Raji (cell line): Measurements from ENCODE around the gene TJP3.

Experiments used
- POLR2A ChIP-seq: IDR thresholded peaks from 2 replicates; pipeline ENCODE4 v1.6.1; 2011; ENCODE audit warnings: low read depth, low read length, control low read depth; ENCODE audit not compliant: insufficient read depth

Gene TJP3

DNA sequence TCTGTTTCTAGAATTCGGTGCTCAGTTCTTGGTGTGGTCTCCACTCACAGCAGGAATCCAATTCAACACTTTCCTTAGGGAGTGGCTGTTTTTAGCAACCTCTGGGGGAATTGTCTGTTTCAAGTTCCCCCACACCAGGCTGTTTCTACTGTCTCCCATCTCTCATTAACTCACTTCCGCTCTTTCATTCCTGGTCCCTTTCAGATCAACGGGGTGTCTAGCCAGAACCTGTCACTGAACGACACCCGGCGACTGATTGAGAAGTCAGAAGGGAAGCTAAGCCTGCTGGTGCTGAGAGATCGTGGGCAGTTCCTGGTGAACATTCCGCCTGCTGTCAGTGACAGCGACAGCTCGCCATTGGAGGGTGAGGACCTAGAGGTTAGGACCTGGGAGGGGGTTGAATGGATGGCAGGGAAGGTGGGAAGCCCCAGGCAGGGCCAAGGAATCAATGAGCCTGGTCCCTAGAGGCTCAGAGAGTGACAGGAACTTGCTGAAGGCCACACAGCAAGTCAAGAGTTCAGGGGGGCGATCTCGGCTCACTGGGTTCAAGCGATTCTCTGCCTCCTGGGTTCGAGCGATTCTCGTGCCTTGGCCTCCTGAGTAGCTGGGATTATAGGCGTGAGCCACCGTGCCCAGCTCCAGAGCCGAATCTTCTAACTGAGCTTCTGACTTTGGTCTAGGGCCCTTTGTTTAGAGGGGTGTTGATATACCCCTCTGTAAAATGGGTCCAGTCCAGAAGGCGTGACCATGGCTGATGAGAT is 25.5 kb downstream of the TJP3 start:
- no peak for TF ChIP-seq POLR2A

DNA sequence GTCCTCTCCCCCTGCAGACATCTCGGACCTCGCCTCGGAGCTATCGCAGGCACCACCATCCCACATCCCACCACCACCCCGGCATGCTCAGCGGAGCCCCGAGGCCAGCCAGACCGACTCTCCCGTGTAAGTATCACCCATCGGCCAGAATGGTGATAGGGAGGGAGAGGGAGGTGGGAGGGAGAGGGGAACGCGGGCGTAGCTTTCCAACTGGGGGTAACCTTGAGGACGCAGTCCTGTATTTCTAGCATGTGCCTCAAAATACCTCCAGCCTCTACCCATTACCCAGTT is 26.1 kb downstream of the TJP3 start:
- no peak for TF ChIP-seq POLR2A

DNA sequence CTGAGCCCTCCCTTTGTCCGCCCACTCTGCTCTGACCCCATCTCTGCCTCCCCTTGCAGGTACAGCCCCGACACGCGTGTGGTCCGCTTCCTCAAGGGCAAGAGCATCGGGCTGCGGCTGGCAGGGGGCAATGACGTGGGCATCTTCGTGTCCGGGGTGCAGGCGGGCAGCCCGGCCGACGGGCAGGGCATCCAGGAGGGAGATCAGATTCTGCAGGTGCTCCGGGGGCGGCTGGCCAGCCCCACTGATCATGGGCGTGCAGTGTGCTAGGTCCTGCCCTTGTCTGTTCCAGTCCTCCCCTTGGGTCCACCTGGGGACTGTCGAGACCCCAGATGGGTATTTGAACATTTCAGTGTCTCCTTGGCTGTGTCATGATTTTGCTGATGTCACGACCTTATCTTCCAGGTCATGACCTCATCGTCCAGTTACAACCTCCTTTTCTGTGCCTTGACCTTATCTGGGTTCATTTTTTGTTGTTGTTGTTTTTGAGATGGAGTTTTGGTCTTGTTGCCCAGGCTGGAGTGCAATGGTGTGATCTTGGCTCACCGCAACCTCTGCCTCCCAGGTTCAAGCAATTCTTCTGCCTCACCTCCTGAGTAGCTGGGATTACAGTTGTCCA is 28.0 kb downstream of the TJP3 start:
- TF ChIP-seq POLR2A, result no peak

DNA sequence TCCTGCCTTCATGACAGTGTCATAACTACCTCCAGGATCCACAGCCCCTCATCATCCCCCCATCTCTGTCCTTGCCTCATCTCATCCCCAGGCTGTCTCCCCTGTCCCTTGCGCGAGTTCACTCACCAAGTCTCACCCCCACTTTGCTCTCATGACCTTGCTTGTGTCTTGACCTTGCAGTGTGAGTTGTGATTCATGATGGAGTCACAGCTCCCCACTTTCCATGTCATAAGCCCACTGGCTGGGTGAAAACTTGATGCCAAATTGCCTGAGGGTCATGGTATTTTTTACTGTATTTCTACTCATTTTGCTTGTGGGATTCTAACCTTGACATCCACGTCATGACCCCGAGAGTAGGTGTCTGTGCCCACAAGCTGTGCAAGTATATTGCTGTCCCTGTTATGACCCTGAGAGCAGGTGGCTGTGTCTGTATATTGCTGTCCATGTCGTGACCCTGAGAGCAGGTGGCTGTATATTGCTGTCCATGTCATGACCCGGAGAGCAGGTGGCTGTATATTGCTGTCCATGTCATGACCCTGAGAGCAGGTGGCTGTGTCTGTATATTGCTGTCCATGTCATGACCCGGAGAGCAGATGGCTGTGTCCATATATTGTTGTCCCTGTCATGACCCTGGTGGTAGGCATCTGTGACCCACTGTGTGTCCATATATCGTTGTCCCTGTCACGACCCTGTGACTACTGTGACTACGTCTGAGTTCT is 29.5 kb downstream of the TJP3 start:
- TF ChIP-seq POLR2A, result no peak

DNA sequence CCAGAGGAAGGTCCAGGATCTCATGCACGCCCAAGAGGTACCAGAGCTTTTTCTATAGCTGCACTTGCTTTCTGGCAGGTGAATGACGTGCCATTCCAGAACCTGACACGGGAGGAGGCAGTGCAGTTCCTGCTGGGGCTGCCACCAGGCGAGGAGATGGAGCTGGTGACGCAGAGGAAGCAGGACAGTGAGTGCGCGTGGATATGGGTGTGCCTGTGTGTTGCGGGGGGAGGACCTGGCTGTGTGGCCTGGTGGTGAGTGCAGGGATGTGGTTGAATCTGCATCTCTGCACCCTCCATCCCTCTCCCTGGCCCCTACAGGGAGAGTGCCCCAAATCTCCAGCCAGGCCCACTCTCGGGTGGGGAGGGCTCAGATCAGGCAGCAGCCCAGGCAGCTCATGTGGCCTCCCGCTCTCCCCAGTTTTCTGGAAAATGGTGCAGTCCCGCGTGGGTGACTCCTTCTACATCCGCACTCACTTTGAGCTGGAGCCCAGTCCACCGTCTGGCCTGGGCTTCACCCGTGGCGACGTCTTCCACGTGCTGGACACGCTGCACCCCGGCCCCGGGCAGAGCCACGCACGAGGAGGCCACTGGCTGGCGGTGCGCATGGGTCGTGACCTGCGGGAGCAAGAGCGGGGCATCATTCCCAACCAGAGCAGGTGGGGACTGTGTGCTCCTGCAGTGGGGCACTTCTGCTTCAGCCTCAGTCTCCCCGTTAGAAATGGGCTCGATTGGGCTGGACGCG is 30.5 kb downstream of the TJP3 start:
- no peak for TF ChIP-seq POLR2A

DNA sequence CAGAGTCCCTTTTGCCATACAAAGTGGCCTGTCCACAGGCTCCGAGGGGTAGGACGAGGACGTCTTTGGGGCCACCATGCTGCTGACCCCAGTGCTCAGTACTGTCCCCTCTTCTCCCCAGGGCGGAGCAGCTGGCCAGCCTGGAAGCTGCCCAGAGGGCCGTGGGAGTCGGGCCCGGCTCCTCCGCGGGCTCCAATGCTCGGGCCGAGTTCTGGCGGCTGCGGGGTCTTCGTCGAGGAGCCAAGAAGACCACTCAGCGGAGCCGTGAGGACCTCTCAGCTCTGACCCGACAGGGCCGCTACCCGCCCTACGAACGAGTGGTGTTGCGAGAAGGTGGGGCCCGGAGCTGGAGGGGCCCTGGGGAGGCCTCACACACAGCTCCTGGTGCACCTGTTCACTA is 32.2 kb downstream of the TJP3 start:
- TF ChIP-seq POLR2A, result no peak

DNA sequence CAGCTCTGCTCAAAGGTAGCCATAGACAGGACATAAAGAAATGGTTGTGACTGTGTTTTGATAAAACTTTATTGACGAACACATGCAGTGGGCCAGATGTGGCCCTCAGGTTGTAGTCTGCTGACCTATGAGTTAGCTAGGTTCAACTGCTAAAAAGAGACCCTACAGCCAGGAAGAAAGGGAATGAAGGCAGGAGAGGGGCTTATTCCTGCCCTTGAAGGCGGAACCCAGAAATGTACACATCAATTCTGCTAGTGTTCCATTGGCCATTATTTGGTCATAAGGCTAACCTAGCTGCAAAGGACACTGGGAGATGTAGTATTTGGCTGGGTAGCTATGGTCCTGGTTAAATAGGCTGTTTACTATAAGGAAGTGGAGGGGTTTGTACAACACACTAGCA is 35.3 kb downstream of the TJP3 start:
- TF ChIP-seq POLR2A, result no peak

DNA sequence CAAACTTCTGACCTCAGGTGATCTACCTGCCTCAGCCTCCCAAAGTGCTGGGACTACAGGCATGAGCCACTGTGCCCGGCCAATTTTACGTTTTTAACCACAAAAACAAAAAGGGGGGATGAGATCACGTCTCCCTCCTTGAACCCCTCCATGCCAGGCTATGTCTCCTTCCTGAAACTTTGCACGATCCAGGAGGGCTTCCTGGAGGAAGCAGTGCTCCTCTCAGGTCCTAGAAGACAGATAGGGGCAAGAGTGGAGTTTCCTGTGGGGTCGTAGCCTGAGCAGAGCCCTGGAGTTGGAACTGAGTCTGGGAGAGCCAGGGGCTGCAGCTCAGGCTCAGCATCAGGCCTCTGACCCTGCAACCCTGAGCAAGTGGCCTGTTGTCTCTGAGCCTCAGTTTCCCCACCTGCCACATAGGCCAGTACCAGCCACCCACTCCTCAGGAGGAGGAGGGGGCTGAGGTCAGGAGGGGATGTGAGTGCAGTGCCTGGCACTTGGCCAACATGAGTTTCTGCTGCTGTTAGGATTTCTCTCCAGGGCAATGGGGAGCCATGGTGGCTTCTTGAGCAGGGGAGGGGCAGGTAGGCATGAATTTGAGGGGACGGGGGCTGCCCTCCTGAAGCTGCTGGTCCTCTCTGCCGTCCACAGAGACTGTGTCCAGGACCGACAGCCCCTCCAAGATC is 37.3 kb downstream of the TJP3 start:
- no peak for TF ChIP-seq POLR2A

DNA sequence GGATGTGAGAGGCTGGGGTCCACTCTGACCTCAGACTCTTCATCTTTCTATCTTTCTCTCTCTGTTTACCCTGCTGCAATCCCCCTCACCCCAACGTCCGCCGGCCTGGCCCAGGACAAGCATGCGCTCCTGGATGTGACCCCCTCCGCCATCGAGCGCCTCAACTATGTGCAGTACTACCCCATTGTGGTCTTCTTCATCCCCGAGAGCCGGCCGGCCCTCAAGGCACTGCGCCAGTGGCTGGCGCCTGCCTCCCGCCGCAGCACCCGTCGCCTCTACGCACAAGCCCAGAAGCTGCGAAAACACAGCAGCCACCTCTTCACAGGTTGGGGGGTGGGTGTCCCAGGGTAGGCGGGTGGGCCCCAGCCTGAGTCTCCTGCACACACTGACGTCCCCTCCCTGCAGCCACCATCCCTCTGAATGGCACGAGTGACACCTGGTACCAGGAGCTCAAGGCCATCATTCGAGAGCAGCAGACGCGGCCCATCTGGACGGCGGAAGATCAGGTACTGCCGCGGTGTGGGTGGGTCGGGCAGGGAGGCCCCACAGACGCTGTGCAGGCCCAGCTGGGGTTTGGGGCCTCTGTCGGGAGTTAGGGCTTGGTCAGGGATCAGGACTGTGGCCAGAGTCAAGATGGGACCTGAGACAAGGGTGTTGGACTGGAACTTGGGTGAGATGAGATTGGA is 38.3 kb downstream of the TJP3 start:
- no peak for TF ChIP-seq POLR2A

DNA sequence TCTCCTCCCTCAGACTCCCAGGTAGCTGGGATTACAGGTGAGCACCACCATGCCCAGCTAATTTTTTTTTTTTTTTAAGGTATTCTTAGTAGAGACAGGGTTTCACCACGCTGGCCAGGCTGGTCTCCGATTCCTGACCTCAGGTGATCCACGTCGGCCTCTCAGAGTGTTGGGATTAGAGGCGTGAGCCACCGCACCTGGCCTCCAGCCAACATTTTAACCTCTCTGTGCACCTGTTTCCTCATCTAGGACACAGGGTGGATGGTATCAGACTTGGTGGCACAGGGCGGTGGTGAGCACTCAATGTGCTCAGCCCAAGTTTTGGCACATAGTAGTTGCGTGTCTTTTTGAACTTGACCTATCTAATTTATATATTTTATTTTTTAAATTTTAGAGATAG is 40.8 kb downstream of the TJP3 start:
- no peak for TF ChIP-seq POLR2A

DNA sequence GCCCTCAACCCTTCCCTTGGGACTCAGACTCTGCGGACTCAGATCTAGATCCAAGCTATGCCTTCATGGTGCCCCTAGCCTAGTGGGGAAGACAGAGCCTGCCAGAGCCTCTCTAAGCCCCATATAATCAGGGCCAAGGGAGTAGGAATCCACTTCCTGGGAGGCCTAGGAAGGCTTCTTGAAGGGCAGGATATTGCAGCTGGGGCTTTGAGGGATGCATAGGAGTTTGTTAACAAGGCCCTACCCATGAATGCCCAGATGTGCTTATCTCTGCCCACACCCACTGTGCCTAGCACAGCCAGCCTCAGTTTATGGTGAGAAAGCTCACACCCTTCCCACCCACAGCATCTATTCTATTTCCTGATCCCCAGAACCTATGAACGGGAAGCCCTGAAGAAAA is 42.0 kb downstream of the TJP3 start:
- TF ChIP-seq POLR2A, result no peak

DNA sequence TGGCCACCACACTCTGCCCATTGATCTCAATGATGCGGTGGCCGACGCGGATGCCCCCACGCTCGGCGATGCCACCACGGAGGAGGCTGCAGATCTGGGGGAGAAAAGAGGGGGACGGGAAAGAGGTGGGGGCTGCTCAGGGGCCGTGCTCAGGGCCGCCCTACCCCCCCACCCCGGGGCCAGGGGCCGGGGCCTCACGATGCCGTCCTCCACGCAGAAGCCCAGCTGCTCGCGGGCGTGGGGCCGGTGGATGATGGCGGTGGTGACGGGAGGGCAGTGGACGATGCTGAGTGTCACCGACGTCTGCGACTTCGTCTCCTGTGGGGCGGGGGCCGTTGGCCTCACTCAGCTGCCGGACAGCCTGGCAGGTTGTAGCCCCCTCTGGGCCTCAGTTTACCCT is 43.1 kb downstream of the TJP3 start:
- no peak for TF ChIP-seq POLR2A

DNA sequence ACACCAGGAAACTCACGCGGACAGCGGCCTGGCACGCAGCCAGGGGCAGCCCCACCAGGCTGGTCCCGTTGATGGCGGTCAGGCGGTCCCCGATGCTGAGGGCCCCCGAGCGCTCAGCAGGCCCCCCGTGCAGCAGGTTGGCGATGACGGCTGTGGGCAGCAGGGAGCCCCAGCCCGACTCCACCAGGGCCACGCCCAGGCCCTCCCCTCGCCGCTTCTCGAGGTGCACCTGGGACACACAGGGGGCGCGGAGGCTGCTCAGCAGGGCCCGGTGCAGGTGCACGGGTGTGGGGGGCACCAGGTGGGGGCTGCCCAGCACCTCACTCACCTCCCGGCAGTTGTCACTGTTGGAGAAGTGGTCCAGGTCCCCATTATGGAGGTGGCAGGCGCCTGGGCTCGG is 44.3 kb downstream of the TJP3 start:
- no peak for TF ChIP-seq POLR2A

DNA sequence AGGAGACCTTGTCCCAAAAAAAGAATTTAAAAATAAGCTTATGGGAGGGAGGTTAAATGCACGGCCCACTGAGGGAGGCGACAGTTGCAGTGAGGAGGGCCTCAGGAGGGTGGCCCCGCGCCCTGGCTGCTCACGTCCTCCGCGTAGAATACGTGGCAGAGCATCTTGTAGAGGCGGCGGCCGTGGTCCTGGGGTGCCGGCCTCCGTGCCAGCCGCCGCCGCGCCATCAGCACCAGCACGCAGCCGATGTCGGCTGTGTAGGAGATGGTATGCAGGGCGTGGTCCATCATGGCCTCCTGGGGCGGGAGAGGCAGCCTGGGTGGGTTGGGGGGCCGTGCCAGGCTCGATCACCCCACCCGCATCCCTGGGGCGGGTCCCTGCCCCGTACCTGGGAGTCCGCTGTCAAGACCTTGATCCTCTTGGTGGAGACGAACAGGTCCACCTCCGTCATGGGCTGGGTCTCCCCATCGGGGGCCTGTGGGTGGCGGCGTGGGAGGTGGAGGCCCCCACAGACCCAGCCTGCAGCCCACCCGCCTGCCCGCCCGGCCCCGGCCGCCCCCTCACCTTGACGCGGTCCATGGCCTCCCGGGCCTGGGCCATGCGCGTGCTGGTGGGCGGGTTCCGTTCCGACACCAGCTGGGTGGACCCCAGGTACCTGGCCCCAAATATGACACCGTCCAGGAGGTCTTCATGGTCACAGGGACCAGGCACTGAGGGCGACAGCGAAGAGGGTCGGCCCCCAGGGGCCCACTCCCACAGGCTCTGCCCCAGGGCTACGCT is 45.6 kb downstream of the TJP3 start:
- TF ChIP-seq POLR2A, result no peak

DNA sequence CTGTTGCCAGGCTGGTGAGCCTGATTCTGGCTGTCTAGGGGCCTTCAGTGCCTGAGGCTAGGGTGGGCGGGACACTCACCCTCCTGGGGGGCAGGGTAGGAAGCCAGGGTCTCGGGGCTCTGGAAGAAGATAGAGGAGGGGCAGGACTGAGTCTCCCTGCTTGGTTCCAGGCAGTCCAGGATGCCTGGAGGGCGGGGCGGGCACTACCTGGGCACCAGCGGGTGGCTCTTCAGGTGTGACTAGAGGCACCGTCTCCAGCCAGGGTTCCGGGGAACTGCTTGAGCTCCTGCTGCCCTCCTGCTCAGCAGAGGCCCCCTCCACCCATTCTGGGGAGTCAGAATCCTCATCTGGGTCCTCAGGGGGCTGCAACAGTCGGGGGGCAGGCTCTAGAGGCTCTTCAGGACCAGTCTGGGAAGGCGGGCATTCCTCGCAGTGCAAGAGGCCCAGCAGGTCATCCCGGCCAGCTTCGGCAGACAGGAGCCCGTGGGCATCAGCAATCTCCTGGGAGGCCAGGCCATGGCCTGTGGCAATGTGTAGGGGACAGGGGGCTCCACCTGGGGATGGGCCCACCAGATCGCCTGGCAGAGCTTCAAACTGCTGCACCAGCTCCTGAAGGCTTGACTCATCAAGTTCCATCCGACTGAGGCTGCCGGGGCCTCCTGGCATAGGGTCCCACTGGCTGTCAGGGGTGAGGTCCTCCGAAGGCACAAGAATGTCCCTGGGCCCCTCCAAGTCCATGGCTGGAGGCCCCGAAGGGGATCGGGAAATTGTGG is 51.5 kb downstream of the TJP3 start:
- TF ChIP-seq POLR2A, result no peak
